GM21723 (cell line): ENCODE measurements around the gene PLXNA1.

ENCODE experiments used
- ATAC-seq: cut with Tn5 transposase; IDR thresholded peaks from one replicate; pipeline ENCODE4 v1.9.1; 2021; ENCODE audit warnings: mild to moderate bottlenecking, moderate library complexity; ENCODE audit not compliant: unreplicated experiment

PLXNA1 gene

GRCh38 chr3:126999383-126999782 lies 16.5 kb downstream of the PLXNA1 start:
- ATAC-seq, result no peak

GRCh38 chr3:127000119-127000518 lies 17.2 kb downstream of the PLXNA1 start:
- no peak for ATAC-seq

- ATAC-seq, result no peak
Measured at GRCh38 chr3:127000761-127001160, 17.8 kb downstream of the PLXNA1 start.

GRCh38 chr3:127001486-127002194 lies 18.7 kb downstream of the PLXNA1 start:
- no peak for ATAC-seq

- ATAC-seq, result no peak
Measured at GRCh38 chr3:127002195-127003174, 19.6 kb downstream of the PLXNA1 start.

- no peak for ATAC-seq
Measured at GRCh38 chr3:127003175-127003555, 20.2 kb downstream of the PLXNA1 start.

- ATAC-seq, result no peak
Measured at GRCh38 chr3:127003601-127004280, 20.8 kb downstream of the PLXNA1 start.

GRCh38 chr3:127004641-127005397 lies 21.9 kb downstream of the PLXNA1 start:
- ATAC-seq, result no peak

GRCh38 chr3:127005864-127006500 lies 23.1 kb downstream of the PLXNA1 start:
- ATAC-seq, result no peak

GRCh38 chr3:127006781-127007436 lies 24.0 kb downstream of the PLXNA1 start:
- ATAC-seq, result no peak

GRCh38 chr3:127008236-127008635 lies 25.3 kb downstream of the PLXNA1 start:
- ATAC-seq, result no peak

- no peak for ATAC-seq
Measured at GRCh38 chr3:127009531-127009930, 26.6 kb downstream of the PLXNA1 start.

GRCh38 chr3:127011270-127011992 lies 28.5 kb downstream of the PLXNA1 start:
- ATAC-seq, result no peak

- no peak for ATAC-seq
Measured at GRCh38 chr3:127012091-127012490, 29.2 kb downstream of the PLXNA1 start.

- no peak for ATAC-seq
Measured at GRCh38 chr3:127013181-127013580, 30.3 kb downstream of the PLXNA1 start.

- ATAC-seq, result no peak
Measured at GRCh38 chr3:127013758-127014535, 31.0 kb downstream of the PLXNA1 start.

GRCh38 chr3:127014536-127015281 lies 31.8 kb downstream of the PLXNA1 start:
- ATAC-seq, result peak; percentile 48
